Suprapubic skin (tissue), 4 donors: ENCODE measurements around the gene SHROOM1. TPM values are rescaled to one million over a fixed set of nuclear protein-coding genes. Genes with fewer than 3 reads are reported as not detected.

ENCODE experiments used
- DNase-seq, 2 donors: peaks; one replicate each; pipeline ENCODE4 v3.0.0-alpha.2; 2019; ENCODE audit warnings: low spot score in 2 of 2
- H3K27ac ChIP-seq: fragments of 200-600 bp; sonication (generic); one replicate; pipeline ENCODE4 v1.5.1; 2019
- H3K27me3 ChIP-seq: fragments of 200-600 bp; sonication (generic); one replicate; pipeline ENCODE4 v1.5.1; 2019
- H3K36me3 ChIP-seq: fragments of 200-600 bp; sonication (generic); one replicate; pipeline ENCODE4 v1.5.1; 2019
- H3K4me1 ChIP-seq: fragments of 200-600 bp; sonication (generic); one replicate; pipeline ENCODE4 v1.5.1; 2019
- H3K4me3 ChIP-seq: fragments of 200-600 bp; sonication (generic); one replicate; pipeline ENCODE4 v1.5.1; 2019; ENCODE audit warnings: mild to moderate bottlenecking
- H3K9me3 ChIP-seq: fragments of 200-600 bp; sonication (generic); one replicate; pipeline ENCODE4 v1.5.1; 2019
- CTCF ChIP-seq, 2 donors: fragments of 200-600 bp in 1 of 2; fragments of 450-650 bp in 1 of 2; sonication (generic) in 1 of 2; IDR thresholded peaks; one replicate each; pipeline ENCODE4 v1.5.1; 2016 to 2019; ENCODE audit warnings: antibody characterized with exemption in 2 of 2, mild to moderate bottlenecking in 1 of 2, moderate library complexity in 1 of 2
- EP300 ChIP-seq: sonication (generic); formaldehyde crosslinking; IDR thresholded peaks from one replicate; pipeline ENCODE4 v1.6.1; 2017; ENCODE audit warnings: antibody characterized with exemption
- POLR2A ChIP-seq, 2 donors: fragments of 450-650 bp; IDR thresholded peaks; one replicate each; pipeline ENCODE4 v1.6.1; 2017; ENCODE audit warnings: antibody characterized with exemption in 2 of 2, mild to moderate bottlenecking in 2 of 2, moderate library complexity in 2 of 2
- POLR2AphosphoS5 ChIP-seq, 3 donors: sonication (generic); formaldehyde crosslinking; IDR thresholded peaks; one replicate each; pipeline ENCODE4 v1.6.1; 2017; ENCODE audit warnings: antibody characterized with exemption in 3 of 3
- WGBS: methylation state at CpG from one replicate; pipeline ENCODE4 v1.1.5; 2018; 5-methylcytosine and 5-hydroxymethylcytosine counted together
- total RNA-seq, 4 donors: library from RNA; depleted of rRNA; stranded (reverse); fragments of >200 nt; gene quantifications; one replicate each; pipeline ENCODE4 v1.1.0, GENCODE V29; 2016

Gene SHROOM1
- total RNA-seq, 4 donors from 2014 or later: 0.76 to 2.8 (median 2.3) TPM

GRCh38 chr5:132832612-132833011 lies 2.2 kb upstream of the SHROOM1 start:
- TF ChIP-seq POLR2AphosphoS5 (IDR thresholded peaks at IDR 0.05) (no peak), POLR2A (IDR thresholded peaks at IDR 0.05) (no peak), CTCF (IDR thresholded peaks at IDR 0.05) (no peak), EP300 (no peak)
- H3K27me3 ChIP-seq: peaks cover 4% of the 10 kb centered on the region
- no peaks in the 10 kb centered on the region for H3K9me3 ChIP-seq
- WGBS: 96% methylated on average over 5 of the region's 5 CpGs
- DNase-seq: no peak
- H3K4me3 ChIP-seq: no peak overlapping the region
- H3K27ac ChIP-seq: no peak overlapping the region
- H3K36me3 ChIP-seq: no peaks in the 10 kb centered on the region
- H3K4me1 ChIP-seq: peaks cover 18% of the 10 kb centered on the region

DNA sequence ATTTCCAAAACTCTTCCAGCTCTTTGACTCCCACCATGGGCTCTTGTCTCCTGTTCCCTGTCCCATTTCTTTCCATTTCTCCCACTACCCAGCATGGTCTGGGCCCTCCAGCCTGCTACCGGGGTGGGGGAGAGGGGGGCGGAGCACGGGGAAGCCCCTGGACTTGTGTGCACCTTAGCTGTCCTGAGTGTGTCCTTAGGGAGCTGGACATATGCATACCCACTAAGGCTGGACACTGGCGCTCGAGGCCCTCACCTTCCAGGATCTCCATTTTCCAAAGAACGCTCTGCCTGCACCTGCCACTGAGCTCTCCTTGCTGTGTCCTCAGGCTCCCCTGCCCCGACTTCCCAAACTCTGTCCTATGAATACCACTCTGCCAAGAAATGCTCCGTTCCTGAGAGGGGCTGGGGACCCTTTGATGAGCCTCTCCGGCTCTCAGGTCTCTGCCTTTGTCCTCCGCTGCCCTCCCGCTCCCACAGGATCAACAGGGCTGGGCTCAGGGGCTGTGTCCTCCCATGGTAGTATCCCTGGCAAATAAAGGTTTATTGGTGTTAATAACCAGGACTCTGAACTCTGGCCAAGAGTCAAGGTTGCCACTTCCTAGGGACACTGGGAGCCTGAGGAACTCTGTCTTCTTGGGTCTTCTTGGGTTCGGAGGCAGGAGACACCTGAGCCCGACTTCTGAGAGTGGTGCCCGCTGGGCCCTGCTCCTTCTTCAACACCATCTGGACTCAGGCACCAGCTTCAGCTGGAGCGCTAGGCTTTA lies 831 bp upstream of the SHROOM1 start:
- Histone ChIP-seq H3K27me3 (peaks cover 6% of the 10 kb centered on the region), H3K9me3 (no peaks in the 10 kb centered on the region), H3K27ac (peak overlapping the region; percentile 74), H3K4me3 (peak overlapping the region; percentile 87), H3K4me1 (peaks cover 18% of the 10 kb centered on the region), H3K36me3 (no peaks in the 10 kb centered on the region)
- WGBS: 94% methylated on average over 11 of the region's 15 CpGs
- TF ChIP-seq CTCF (IDR thresholded peaks at IDR 0.05) (no peak), EP300 (no peak), POLR2AphosphoS5 (IDR thresholded peaks at IDR 0.05) (no peak), POLR2A (IDR thresholded peaks at IDR 0.05) (no peak)
- DNase-seq: peak in 1 of 2 donors; percentile 69

- no peaks in the 10 kb centered on the region for H3K36me3 ChIP-seq
- H3K4me3 ChIP-seq: peak overlapping the region; percentile 87
- 23% methylated on average over 8 of the region's 75 CpGs for WGBS
- peak; percentile 81 to 89 for DNase-seq
- H3K27ac ChIP-seq: peak overlapping the region; percentile 74
- H3K4me1 ChIP-seq: peaks cover 26% of the 10 kb centered on the region
- peaks cover 16% of the 10 kb centered on the region for H3K27me3 ChIP-seq
- TF ChIP-seq CTCF (IDR thresholded peaks at IDR 0.05) (peak; percentile 60 to 93), EP300 (no peak)
- no peaks in the 10 kb centered on the region for H3K9me3 ChIP-seq
These were observed 558 bp downstream of the SHROOM1 start for GRCh38 chr5:132829742-132830435.

- 84% methylated on average over 4 of the region's 4 CpGs for WGBS
- H3K27me3 ChIP-seq: peaks cover 16% of the 10 kb centered on the region
- peak overlapping the region; percentile 87 for H3K4me3 ChIP-seq
- TF ChIP-seq EP300: no peak
- no peak for TF ChIP-seq CTCF (IDR thresholded peaks at IDR 0.05)
- H3K36me3 ChIP-seq: no peaks in the 10 kb centered on the region
- peaks cover 26% of the 10 kb centered on the region for H3K4me1 ChIP-seq
- H3K9me3 ChIP-seq: no peaks in the 10 kb centered on the region
- no peak overlapping the region for H3K27ac ChIP-seq
- peak in 1 of 2 donors; percentile 58 for DNase-seq
These were observed 1.5 kb downstream of the SHROOM1 start for GRCh38 chr5:132828846-132829494.
